Measurements from ENCODE around the gene LCN1.

- no peak for TF ChIP-seq CTCF (IDR thresholded peaks at IDR 0.05)
- TF ChIP-seq EZH2 (IDR thresholded peaks at IDR 0.05): no peak
- no peak for TF ChIP-seq EZH2phosphoT487 (IDR thresholded peaks at IDR 0.05)
These were observed 15.6 kb upstream of the LCN1 start for GRCh38 chr9:135505406-135506187.

Measured in neural progenitor cell (in vitro differentiated cells).